Esophagus squamous epithelium (tissue), 5 donors: Measurements from ENCODE around the gene ANP32E. TPM values are rescaled to one million over a fixed set of nuclear protein-coding genes. Genes with fewer than 3 reads are reported as not detected.
"Not testable (repeated sequence)": the region's sequence is repeated elsewhere in the genome, so short reads cannot be mapped to it uniquely, and the experiment has no call there.

Source experiments
- DNase-seq: peaks from one replicate; lab custom pipeline; 2025; lab: John Stamatoyannopoulos, UW
- H3K27ac ChIP-seq, 4 donors: fragments of 200-600 bp; sonication (generic); one replicate each; pipeline ENCODE4 v1.5.1; 2016 to 2019; ENCODE audit warnings: mild to moderate bottlenecking in 1 of 4
- H3K27me3 ChIP-seq, 4 donors: fragments of 200-600 bp; sonication (generic); 1 replicate in 3 of 4; 2 replicates in 1 of 4; pipeline versions ENCODE4 v1.5.1 to v1.6.0; 2017 to 2021; ENCODE audit warnings: antibody characterized with exemption in 1 of 4
- H3K36me3 ChIP-seq, 3 donors: fragments of 200-600 bp; sonication (generic); one replicate each; pipeline ENCODE4 v1.5.1; 2016 to 2019
- H3K4me1 ChIP-seq, 3 donors: fragments of 200-600 bp; sonication (generic); one replicate each; pipeline ENCODE4 v1.5.1; 2017 to 2019
- H3K4me3 ChIP-seq, 4 donors: fragments of 200-600 bp; sonication (generic); 1 replicate in 3 of 4; 2 replicates in 1 of 4; pipeline ENCODE4 v1.5.1; 2016 to 2019; ENCODE audit warnings: mild to moderate bottlenecking in 2 of 4, moderate library complexity in 1 of 4
- H3K9me3 ChIP-seq, 3 donors: fragments of 200-600 bp; sonication (generic); one replicate each; pipeline ENCODE4 v1.5.1; 2016 to 2019
- POLR2A ChIP-seq, 4 donors: fragments of 450-650 bp; IDR thresholded peaks; one replicate each; pipeline ENCODE4 v1.6.1; 2017; ENCODE audit warnings: antibody characterized with exemption in 4 of 4, mild to moderate bottlenecking in 4 of 4, moderate library complexity in 3 of 4
- WGBS, 2 donors: methylation state at CpG; one replicate each; pipeline ENCODE4 v1.1.5; 2018; 5-methylcytosine and 5-hydroxymethylcytosine counted together
- intact Hi-C: fragments of 100-400 bp; cut with DNase I; formaldehyde crosslinking; loops from one replicate; pipeline ENCODE4 v1.15.0; 2022
- total RNA-seq, 4 donors: library from RNA; depleted of rRNA; stranded (reverse); fragments of >200 nt; gene quantifications; one replicate each; pipeline ENCODE4 v1.1.0, GENCODE V29; 2016
- TF ChIP-seq, protein P1 (sequence below), 6 experiments: fragments of 450-650 bp in 4 of 6; fragments of 200-600 bp in 2 of 6; sonication (generic) in 2 of 6; IDR thresholded peaks; one replicate each; pipeline ENCODE4 v1.5.1; 2016 to 2019; ENCODE audit warnings: antibody characterized with exemption in 6 of 6, mild to moderate bottlenecking in 4 of 6, moderate library complexity in 4 of 6
- donor health status: DM: yes; HTN: yes; CAD: no.

Gene ANP32E
- total RNA-seq, 4 donors from 2014 or later: 8.8 to 23.6 (median 18.5) TPM

DNA sequence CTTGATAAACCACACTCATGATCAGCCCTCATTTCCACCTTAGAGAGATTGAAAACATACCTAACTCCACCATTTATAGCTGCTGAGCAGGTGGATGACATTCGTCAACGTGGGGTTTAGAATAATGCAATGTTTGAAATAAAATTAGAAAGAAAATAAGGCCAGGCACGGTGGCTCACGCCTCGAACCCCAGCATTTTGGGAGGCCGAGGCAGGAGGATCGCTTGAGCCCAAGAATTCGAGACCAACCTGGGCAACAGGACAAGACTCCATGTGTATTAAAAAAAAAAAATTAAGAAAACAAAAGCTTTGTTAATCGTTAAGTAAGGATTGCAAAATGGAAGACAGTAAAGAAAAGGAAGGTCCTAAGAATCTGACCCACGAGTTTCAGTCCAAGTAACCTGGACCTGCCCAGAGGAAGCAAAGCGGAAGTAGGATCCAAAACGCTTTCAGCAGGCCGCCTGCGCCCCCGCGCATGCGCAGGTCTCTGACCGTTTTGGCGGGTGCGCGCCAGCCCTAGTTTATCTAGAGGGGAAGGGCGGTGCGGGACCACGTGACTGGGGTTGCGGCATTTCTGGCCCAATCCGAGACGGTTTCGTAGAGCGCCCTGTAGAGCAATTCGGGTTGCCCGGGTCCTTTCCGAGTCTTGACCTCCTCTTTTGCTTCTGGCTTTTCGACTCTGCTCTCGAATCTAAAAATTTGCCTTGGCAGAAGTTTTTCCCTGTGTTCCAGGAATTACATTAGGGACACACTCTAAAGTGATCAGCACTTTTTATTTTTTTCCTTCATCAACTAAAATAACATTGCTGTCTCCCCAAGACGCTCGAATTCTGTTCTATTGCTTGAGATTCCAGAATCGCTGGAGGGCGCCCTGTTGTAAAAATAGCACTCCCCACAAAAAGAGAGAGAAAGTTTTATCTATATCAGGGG is 22.5 kb downstream of the ANP32E start:
- TF ChIP-seq POLR2A (IDR thresholded peaks at IDR 0.05): peak in 2 of 4 donors; percentile 27 to 46
- TF ChIP-seq, protein P1, sequence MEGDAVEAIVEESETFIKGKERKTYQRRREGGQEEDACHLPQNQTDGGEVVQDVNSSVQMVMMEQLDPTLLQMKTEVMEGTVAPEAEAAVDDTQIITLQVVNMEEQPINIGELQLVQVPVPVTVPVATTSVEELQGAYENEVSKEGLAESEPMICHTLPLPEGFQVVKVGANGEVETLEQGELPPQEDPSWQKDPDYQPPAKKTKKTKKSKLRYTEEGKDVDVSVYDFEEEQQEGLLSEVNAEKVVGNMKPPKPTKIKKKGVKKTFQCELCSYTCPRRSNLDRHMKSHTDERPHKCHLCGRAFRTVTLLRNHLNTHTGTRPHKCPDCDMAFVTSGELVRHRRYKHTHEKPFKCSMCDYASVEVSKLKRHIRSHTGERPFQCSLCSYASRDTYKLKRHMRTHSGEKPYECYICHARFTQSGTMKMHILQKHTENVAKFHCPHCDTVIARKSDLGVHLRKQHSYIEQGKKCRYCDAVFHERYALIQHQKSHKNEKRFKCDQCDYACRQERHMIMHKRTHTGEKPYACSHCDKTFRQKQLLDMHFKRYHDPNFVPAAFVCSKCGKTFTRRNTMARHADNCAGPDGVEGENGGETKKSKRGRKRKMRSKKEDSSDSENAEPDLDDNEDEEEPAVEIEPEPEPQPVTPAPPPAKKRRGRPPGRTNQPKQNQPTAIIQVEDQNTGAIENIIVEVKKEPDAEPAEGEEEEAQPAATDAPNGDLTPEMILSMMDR (IDR thresholded peaks at IDR 0.05): peak in 3 of 6 experiments; percentile 21 to 43 (median 27)
- no peaks in the 10 kb centered on the region for H3K27me3 ChIP-seq
- 16% methylated on average over 38 of the region's 38 CpGs for WGBS, 2 donors
- H3K4me3 ChIP-seq: peak overlapping the region; percentile 22 to 62 (median 46)
- intact Hi-C loops: no loop called here
- H3K36me3 ChIP-seq: no peaks in the 10 kb centered on the region
- peak; percentile 85 for DNase-seq
- no peaks in the 10 kb centered on the region for H3K9me3 ChIP-seq
- peaks cover 0 to 13% (median 2%) of the 10 kb centered on the region in 3 donors for H3K4me1 ChIP-seq
- H3K27ac ChIP-seq: peak overlapping the region; percentile 63 to 85 (median 74)

DNA sequence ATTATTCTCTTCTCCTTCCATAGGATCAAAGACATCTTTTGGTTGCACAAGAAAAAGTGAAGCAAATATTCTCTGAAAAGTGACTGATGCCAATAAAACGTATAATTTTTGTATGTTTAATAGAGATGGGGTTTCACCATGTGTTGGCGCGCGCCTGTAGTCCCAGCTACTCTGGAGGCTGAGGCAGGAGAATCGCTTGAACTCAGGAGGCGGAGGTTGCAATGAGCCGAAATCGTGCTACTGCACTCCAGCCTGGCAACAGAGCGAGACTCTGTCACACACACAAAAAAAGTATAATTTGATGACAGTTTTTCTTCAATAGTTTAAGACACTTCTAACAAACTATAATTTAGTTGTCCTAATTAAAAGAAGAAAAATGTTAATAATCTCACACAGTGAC is 23.8 kb downstream of the ANP32E start:
- no peak overlapping the region for H3K4me3 ChIP-seq
- H3K27me3 ChIP-seq: no peaks in the 10 kb centered on the region
- TF ChIP-seq, protein P1 (IDR thresholded peaks at IDR 0.05): no peak
- TF ChIP-seq POLR2A (IDR thresholded peaks at IDR 0.05): no peak
- whole genome bisulfite sequencing, 2 donors: 95 to 96% methylated on average over 9 of the region's 9 CpGs
- no peak for DNase-seq
- H3K9me3 ChIP-seq: no peaks in the 10 kb centered on the region
- intact Hi-C loops: no loop called here
- H3K36me3 ChIP-seq: no peaks in the 10 kb centered on the region
- H3K27ac ChIP-seq: no peak overlapping the region
- peaks cover 0 to 13% (median 2%) of the 10 kb centered on the region in 3 donors for H3K4me1 ChIP-seq

DNA sequence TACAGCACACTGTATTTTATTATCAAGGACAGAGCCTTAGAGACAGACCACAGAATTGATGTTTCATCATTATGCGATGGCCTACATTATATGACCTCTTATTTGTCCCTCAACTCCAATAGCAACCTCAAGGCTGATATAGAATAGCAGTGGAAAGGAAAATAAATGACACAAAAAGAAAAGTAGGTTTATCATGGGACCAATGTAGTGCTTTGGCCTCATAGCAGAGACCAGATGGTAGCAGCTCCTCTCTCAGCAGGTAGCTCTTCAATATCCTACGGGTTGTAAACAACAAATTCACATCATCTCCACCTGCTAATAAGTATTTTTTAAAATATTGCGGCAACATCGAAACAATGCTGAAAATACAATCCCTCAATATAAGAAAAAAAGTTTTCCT is 25.2 kb downstream of the ANP32E start:
- Histone ChIP-seq H3K4me3 (no peak overlapping the region), H3K4me1 (peaks cover 0 to 13% (median 2%) of the 10 kb centered on the region in 3 donors), H3K9me3 (no peaks in the 10 kb centered on the region), H3K27me3 (no peaks in the 10 kb centered on the region), H3K36me3 (no peaks in the 10 kb centered on the region), H3K27ac (no peak overlapping the region)
- TF ChIP-seq, protein P1 (IDR thresholded peaks at IDR 0.05): no peak
- TF ChIP-seq POLR2A (IDR thresholded peaks at IDR 0.05): no peak
- intact Hi-C loops: no loop called here
- 87 to 96% methylated on average over 4 of the region's 4 CpGs for WGBS, 2 donors
- no peak for DNase-seq

GRCh38 chr1:150210091-150210490 is 25.8 kb downstream of the ANP32E start:
- H3K27me3 ChIP-seq: no peaks in the 10 kb centered on the region
- peaks cover 0 to 13% (median 2%) of the 10 kb centered on the region in 3 donors for H3K4me1 ChIP-seq
- intact Hi-C loops: no loop called here
- H3K27ac ChIP-seq: no peak overlapping the region
- TF ChIP-seq, protein P1 (IDR thresholded peaks at IDR 0.05): no peak
- no peak for TF ChIP-seq POLR2A (IDR thresholded peaks at IDR 0.05)
- no peaks in the 10 kb centered on the region for H3K36me3 ChIP-seq
- no peaks in the 10 kb centered on the region for H3K9me3 ChIP-seq
- H3K4me3 ChIP-seq: no peak overlapping the region
- no peak for DNase-seq
- WGBS, 2 donors: 89 to 90% methylated on average over 4 of the region's 4 CpGs

DNA sequence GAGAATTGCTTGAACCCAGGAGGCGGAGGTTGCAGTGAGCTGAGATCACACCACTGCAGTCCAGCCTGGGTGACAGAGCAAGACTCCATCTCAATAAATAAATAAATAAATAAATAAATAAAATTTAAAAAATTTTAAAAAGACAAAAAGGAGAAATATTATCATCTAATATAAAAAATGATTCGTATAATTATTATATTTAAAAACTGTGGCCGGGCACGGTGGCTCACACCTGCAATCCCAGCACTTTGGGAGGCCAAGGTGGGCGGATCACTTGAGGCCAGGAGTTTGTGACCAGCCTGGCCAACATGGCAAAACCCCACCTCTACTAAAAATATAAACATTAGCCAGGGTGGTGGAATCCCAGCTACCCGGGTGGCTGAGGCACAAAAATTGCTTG is 27.5 kb downstream of the ANP32E start:
- H3K27ac ChIP-seq, H3K9me3 ChIP-seq, H3K4me1 ChIP-seq, H3K27me3 ChIP-seq, DNase-seq, H3K4me3 ChIP-seq, intact Hi-C loops, H3K36me3 ChIP-seq: not testable (repeated sequence)
- WGBS, 2 donors: 90 to 93% methylated on average over 6 of the region's 6 CpGs
